H9 (cell line): ENCODE data around the gene OBSL1. TPM values are rescaled to one million over a fixed set of nuclear protein-coding genes. Genes with fewer than 3 reads are reported as not detected.

Source experiments
- DNase-seq: peaks from one replicate; pipeline ENCODE4 v3.0.0-alpha.2; 2017
- H2AFZ ChIP-seq: one replicate; pipeline ENCODE4 v1.6.1; 2013; ENCODE audit warnings: mild to moderate bottlenecking, low read length, control low read depth, moderate library complexity
- H2AK5ac ChIP-seq: 2 replicates; pipeline ENCODE4 v1.6.1; 2013; ENCODE audit warnings: low read length, control low read depth, mixed read lengths; ENCODE audit not compliant: insufficient read length
- H2BK120ac ChIP-seq: one replicate; pipeline ENCODE4 v1.6.1; 2013; ENCODE audit warnings: low read depth, mild to moderate bottlenecking, low read length, control low read depth, inconsistent platforms; ENCODE audit not compliant: poor library complexity, severe bottlenecking
- H2BK12ac ChIP-seq: 2 replicates; pipeline ENCODE4 v1.6.1; 2013; ENCODE audit warnings: low read length, control low read depth, mixed read lengths, low read depth; ENCODE audit not compliant: insufficient read length
- H2BK15ac ChIP-seq: 2 replicates; pipeline ENCODE4 v1.6.1; 2013; ENCODE audit warnings: low read depth, low read length, control low read depth
- H2BK20ac ChIP-seq: one replicate; pipeline ENCODE4 v1.6.1; 2013; ENCODE audit warnings: low read depth, mild to moderate bottlenecking, low read length, control low read depth, inconsistent platforms; ENCODE audit not compliant: poor library complexity, severe bottlenecking
- H2BK5ac ChIP-seq: 2 replicates; pipeline ENCODE4 v1.6.1; 2013; ENCODE audit warnings: low read length, control low read depth, mixed read lengths; ENCODE audit not compliant: insufficient read length
- H3K14ac ChIP-seq: 2 replicates; pipeline ENCODE4 v1.6.1; 2013; ENCODE audit warnings: low read length, control low read depth; ENCODE audit not compliant: insufficient read depth
- H3K18ac ChIP-seq: 2 replicates; pipeline ENCODE4 v1.6.1; 2013; ENCODE audit warnings: low read depth, mild to moderate bottlenecking, mixed read lengths, low read length, control low read depth; ENCODE audit not compliant: insufficient read length
- H3K23ac ChIP-seq: 2 replicates; pipeline ENCODE4 v1.6.1; 2013; ENCODE audit warnings: low read length, control low read depth, mixed read lengths, low read depth; ENCODE audit not compliant: insufficient read length
- H3K23me2 ChIP-seq: 2 replicates; pipeline ENCODE4 v1.6.1; 2013; ENCODE audit warnings: low read depth, mild to moderate bottlenecking, mixed read lengths, low read length, control low read depth; ENCODE audit not compliant: insufficient read length, poor library complexity, severe bottlenecking
- H3K27ac ChIP-seq: 2 replicates; pipeline ENCODE4 v1.5.1; 2013; ENCODE audit warnings: low read length, control low read depth, mixed read lengths, low read depth; ENCODE audit not compliant: insufficient read length
- H3K27me3 ChIP-seq: 2 replicates; pipeline ENCODE4 v1.6.1; 2013; ENCODE audit warnings: low read length, control low read depth, inconsistent platforms; ENCODE audit not compliant: insufficient read depth
- H3K4ac ChIP-seq: 2 replicates; pipeline ENCODE4 v1.6.1; 2013; ENCODE audit warnings: low read depth, mild to moderate bottlenecking, control low read depth, inconsistent platforms, low read length, moderate library complexity
- H3K4me1 ChIP-seq: 2 replicates; pipeline ENCODE4 v1.6.1; 2013; ENCODE audit warnings: low read length, control low read depth, inconsistent platforms; ENCODE audit not compliant: insufficient read depth
- H3K4me2 ChIP-seq: 2 replicates; pipeline ENCODE4 v1.6.1; 2013; ENCODE audit warnings: low read length, control low read depth, mixed read lengths; ENCODE audit not compliant: insufficient read length, insufficient read depth
- H3K56ac ChIP-seq: 2 replicates; pipeline ENCODE4 v1.6.1; 2013; ENCODE audit warnings: low read depth, mild to moderate bottlenecking, mixed read lengths, low read length, control low read depth; ENCODE audit not compliant: insufficient read length
- H3K79me1 ChIP-seq: 2 replicates; pipeline ENCODE4 v1.6.1; 2013; ENCODE audit warnings: low read depth, mild to moderate bottlenecking, moderate library complexity, low read length, control low read depth, inconsistent platforms; ENCODE audit not compliant: insufficient read depth, poor library complexity, severe bottlenecking
- H3K79me2 ChIP-seq: 2 replicates; pipeline ENCODE4 v1.6.1; 2013; ENCODE audit warnings: low read length, control low read depth, inconsistent platforms; ENCODE audit not compliant: insufficient read depth
- H3K9ac ChIP-seq: 2 replicates; pipeline ENCODE4 v1.6.1; 2013; ENCODE audit warnings: low read length, control low read depth, mixed read lengths; ENCODE audit not compliant: insufficient read length; ENCODE audit errors: extremely low read depth
- H3K9me3 ChIP-seq: one replicate; pipeline ENCODE4 v1.6.1; 2013; ENCODE audit warnings: low read depth, low read length, inconsistent platforms; ENCODE audit not compliant: control insufficient read depth
- H3T11ph ChIP-seq: one replicate; pipeline ENCODE4 v1.6.1; 2013; ENCODE audit warnings: mild to moderate bottlenecking, low read length, control low read depth, inconsistent platforms
- H4K20me1 ChIP-seq: one replicate; pipeline ENCODE4 v1.6.1; 2013; ENCODE audit not compliant: control insufficient read depth, insufficient read length, insufficient read depth
- H4K5ac ChIP-seq: 2 replicates; pipeline ENCODE4 v1.6.1; 2013; ENCODE audit warnings: low read depth, mild to moderate bottlenecking, mixed read lengths, low read length, control low read depth; ENCODE audit not compliant: insufficient read length
- H4K8ac ChIP-seq: replicated peaks from 2 replicates; pipeline ENCODE4 v1.6.1; 2013; ENCODE audit warnings: low read length, control low read depth, mixed read lengths, low read depth; ENCODE audit not compliant: insufficient read length
- H4K91ac ChIP-seq: 2 replicates; pipeline ENCODE4 v1.6.1; 2013; ENCODE audit warnings: low read depth, mild to moderate bottlenecking, moderate library complexity, mixed read lengths, low read length, control low read depth; ENCODE audit not compliant: insufficient read length
- H3K27ac Mint-ChIP-seq, 3 experiments: 2 replicates in 2 of 3; 3 replicates in 1 of 3; pipeline ENCODE4 v1.8.0; 2020 to 2021; ENCODE audit warnings: mixed read lengths in 3 of 3, mild to moderate bottlenecking in 1 of 3, moderate library complexity in 1 of 3
- H3K27me3 Mint-ChIP-seq: 2 replicates; pipeline ENCODE4 v1.8.0; 2021; ENCODE audit warnings: low read depth, mild to moderate bottlenecking, moderate library complexity, mixed read lengths
- H3K36me3 Mint-ChIP-seq, 3 experiments: 2 replicates in 2 of 3; 3 replicates in 1 of 3; pipeline ENCODE4 v1.8.0; 2020 to 2021; ENCODE audit warnings: low read depth in 3 of 3, mixed read lengths in 3 of 3; ENCODE audit not compliant: insufficient read depth in 1 of 3
- H3K4me1 Mint-ChIP-seq, 2 experiments: 2 replicates each; pipeline ENCODE4 v1.8.0; 2020; ENCODE audit warnings: mixed read lengths in 2 of 2
- H3K4me3 Mint-ChIP-seq, 2 experiments: 2 replicates in 1 of 2; 3 replicates in 1 of 2; pipeline ENCODE4 v1.8.0; 2020 to 2021; ENCODE audit warnings: mild to moderate bottlenecking in 2 of 2, mixed read lengths in 2 of 2, moderate library complexity in 1 of 2
- H3K9me3 Mint-ChIP-seq, 2 experiments: 2 replicates in 1 of 2; 3 replicates in 1 of 2; pipeline ENCODE4 v1.8.0; 2020; ENCODE audit warnings: mild to moderate bottlenecking in 2 of 2, mixed read lengths in 2 of 2, moderate library complexity in 1 of 2
- CTCF ChIP-seq: fragments of 200-600 bp; sonication (generic); conservative IDR thresholded peaks from 3 replicates; pipeline ENCODE4 v1.8.0; 2021; ENCODE audit warnings: antibody characterized with exemption, mild to moderate bottlenecking
- WGBS: extraction: QIAGEN DNeasy Blood & Tissue Kit; methylation state at CpG from one replicate; pipeline ENCODE4 v1.1.7; 2013; ENCODE audit warnings: missing lambda C conversion rate, low lambda C conversion rate, mixed read lengths; ENCODE audit not compliant: insufficient read length; ENCODE audit errors: extremely low coverage; 5-methylcytosine and 5-hydroxymethylcytosine counted together
- total RNA-seq: library from RNA; stranded (reverse); gene quantifications from 2 replicates; pipeline ENCODE4 v1.2.1, GENCODE V29; 2021

Gene OBSL1
- total RNA-seq, 1 experiment from 2014 or later: 140 TPM

- Histone ChIP-seq H2AFZ (no peak overlapping the region), H3K9ac (no peak overlapping the region), H4K20me1 (no peaks in the 10 kb centered on the region), H3K9me3 (no peaks in the 10 kb centered on the region), H3K18ac (no peak overlapping the region), H3K4ac (no peak overlapping the region), H2BK20ac (no peak overlapping the region), H3T11ph (no peak overlapping the region), H3K79me1 (no peaks in the 10 kb centered on the region), H3K23ac (no peak overlapping the region), H3K4me2 (no peak overlapping the region), H3K56ac (no peak overlapping the region), H3K23me2 (no peaks in the 10 kb centered on the region), H4K8ac (no peak overlapping the region), H4K5ac (no peak overlapping the region), H2BK12ac (no peak overlapping the region), H3K4me1 (peaks cover 26% of the 10 kb centered on the region; the same call in 1 of the 2 replicates), H2AK5ac (no peak overlapping the region), H4K91ac (no peak overlapping the region), H3K27ac (no peak overlapping the region), H3K27me3 (no peaks in the 10 kb centered on the region), H2BK120ac (no peak overlapping the region), H3K14ac (no peak overlapping the region), H2BK15ac (no peak overlapping the region), H3K79me2 (no peaks in the 10 kb centered on the region), H2BK5ac (no peak overlapping the region)
- no CpG with 5 or more reads among the region's 20 CpGs for WGBS
- TF ChIP-seq CTCF: no peak
- Mint-ChIP-seq H3K27ac (peak overlapping the region in 2 of 3 experiments; percentile 66 to 75; a peak in 2 of 7 replicates), H3K36me3 (peaks cover 46 to 79% (median 60%) of the 10 kb centered on the region in 3 experiments), H3K4me1 (peaks cover 69 to 71% of the 10 kb centered on the region in 2 experiments), H3K4me3 (no peak overlapping the region; a peak in 1 of 5 replicates), H3K9me3 (no peaks in the 10 kb centered on the region; a peak in 2 of 5 replicates), H3K27me3 (no peaks in the 10 kb centered on the region; the same call in 1 of the 2 replicates)
- DNase-seq: no peak
Measured at GRCh38 chr2:219563271-219563928, 7.9 kb downstream of the OBSL1 start.
